NCI-H748 treated with DMSO at 0.1 percent for 48 hours (cell line): ENCODE measurements around the gene ERF.

ENCODE experiments used
- DNase-seq: peaks from one replicate; lab custom pipeline; 2025; lab: John Stamatoyannopoulos, UW

The ERF gene

GRCh38 chr19:42253245-42254088, 1.5 kb downstream of the ERF start:
- DNase-seq = peak; percentile 58

GRCh38 chr19:42252365-42253244, 2.3 kb downstream of the ERF start:
- DNase-seq = no peak

GRCh38 chr19:42251572-42252358, 3.2 kb downstream of the ERF start:
- DNase-seq = no peak

- no peak for DNase-seq
These were observed 4.0 kb downstream of the ERF start for GRCh38 chr19:42250666-42251531.

- no peak for DNase-seq
These were observed 4.7 kb downstream of the ERF start for GRCh38 chr19:42250183-42250665.

- DNase-seq = no peak
These were observed 5.2 kb downstream of the ERF start for GRCh38 chr19:42249769-42250168.

GRCh38 chr19:42249149-42249750, 5.7 kb downstream of the ERF start:
- DNase-seq = no peak

- DNase-seq = no peak
These were observed 6.4 kb downstream of the ERF start for GRCh38 chr19:42248270-42249148.

- no peak for DNase-seq
These were observed 7.2 kb downstream of the ERF start for GRCh38 chr19:42247640-42248199.

GRCh38 chr19:42246922-42247639, 7.8 kb downstream of the ERF start:
- no peak for DNase-seq

- no peak for DNase-seq
These were observed 8.6 kb downstream of the ERF start for GRCh38 chr19:42246143-42246921.

GRCh38 chr19:42245231-42245630, 9.7 kb downstream of the ERF start:
- DNase-seq = no peak

GRCh38 chr19:42244347-42245220, 10.3 kb downstream of the ERF start:
- peak; percentile 93 for DNase-seq

GRCh38 chr19:42242512-42243409, 12.2 kb downstream of the ERF start, which contains the start of gene GSK3A:
TSS of gene GSK3A (minus strand) at chr19:42242602. CDS start at chr19:42242465, 137 bp downstream.
- DNase-seq = peak; percentile 100

- DNase-seq = no peak
These were observed 12.8 kb downstream of the ERF start for GRCh38 chr19:42242069-42242511.

GRCh38 chr19:42241279-42241678, 13.6 kb downstream of the ERF start:
- no peak for DNase-seq
